CD8-positive, alpha-beta memory T cell (primary cell): ENCODE data around the gene MYL10. TPM values are rescaled to one million over a fixed set of nuclear protein-coding genes. Genes with fewer than 3 reads are reported as not detected.

Source experiments
- CTCF ChIA-PET: fragments of 350-600 bp; sonication (Branson Sonifier 250); formaldehyde crosslinking; loops from one replicate; lab custom pipeline; 2021; ENCODE audit warnings: antibody characterized with exemption; lab: Charles Lee
- POLR2A ChIA-PET: fragments of 350-600 bp; sonication (Branson Sonifier 250); formaldehyde crosslinking; loops from one replicate; lab custom pipeline; 2021; ENCODE audit warnings: antibody characterized with exemption; lab: Charles Lee
- DNase-seq, 5 donors: peaks; one replicate each; pipeline versions ENCODE4 v3.0.0 to v3.0.0-alpha.2; 2020 to 2022; ENCODE audit warnings: mixed read lengths in 1 of 5
- H3K27ac ChIP-seq: one replicate; pipeline ENCODE4 v1.7.0; 2013; ENCODE audit warnings: low read depth, mild to moderate bottlenecking, low read length, moderate library complexity
- H3K27me3 ChIP-seq: 2 replicates; pipeline ENCODE4 v1.7.0; 2013; ENCODE audit warnings: low read length, mild to moderate bottlenecking; ENCODE audit not compliant: insufficient read depth, poor library complexity, severe bottlenecking
- H3K36me3 ChIP-seq: 2 replicates; pipeline ENCODE4 v1.7.0; 2013; ENCODE audit warnings: mild to moderate bottlenecking, low read length, moderate library complexity; ENCODE audit not compliant: insufficient read depth
- H3K4me1 ChIP-seq: 2 replicates; pipeline ENCODE4 v1.7.0; 2013; ENCODE audit warnings: mild to moderate bottlenecking, low read length, moderate library complexity; ENCODE audit not compliant: insufficient read depth
- H3K4me3 ChIP-seq: 2 replicates; pipeline ENCODE4 v1.7.0; 2013; ENCODE audit warnings: mild to moderate bottlenecking, low read length
- H3K9me3 ChIP-seq: 2 replicates; pipeline ENCODE4 v1.7.0; 2013; ENCODE audit warnings: mild to moderate bottlenecking, low read length
- H3K27ac Mint-ChIP-seq, 8 donors: one replicate each; pipeline ENCODE4 v1.8.0; 2020 to 2021; ENCODE audit warnings: mixed read lengths in 8 of 8, mild to moderate bottlenecking in 6 of 8, inconsistent platforms in 3 of 8, moderate library complexity in 3 of 8
- H3K27me3 Mint-ChIP-seq, 2 donors: one replicate each; pipeline ENCODE4 v1.8.0; 2020 to 2021; ENCODE audit warnings: mixed read lengths in 2 of 2, mild to moderate bottlenecking in 1 of 2, moderate library complexity in 1 of 2
- H3K36me3 Mint-ChIP-seq, 3 donors: one replicate each; pipeline ENCODE4 v1.8.0; 2020 to 2021; ENCODE audit warnings: mixed read lengths in 3 of 3, inconsistent platforms in 1 of 3, mild to moderate bottlenecking in 1 of 3
- H3K4me1 Mint-ChIP-seq, 3 donors: one replicate each; pipeline ENCODE4 v1.8.0; 2020 to 2021; ENCODE audit warnings: mixed read lengths in 3 of 3, inconsistent platforms in 1 of 3, mild to moderate bottlenecking in 1 of 3
- H3K4me3 Mint-ChIP-seq, 7 donors: one replicate each; pipeline ENCODE4 v1.8.0; 2020 to 2021; ENCODE audit warnings: mixed read lengths in 7 of 7, mild to moderate bottlenecking in 6 of 7, moderate library complexity in 4 of 7, inconsistent platforms in 2 of 7
- H3K9me3 Mint-ChIP-seq, 5 donors: one replicate each; pipeline ENCODE4 v1.8.0; 2020 to 2022; ENCODE audit warnings: mixed read lengths in 5 of 5, mild to moderate bottlenecking in 3 of 5, moderate library complexity in 2 of 5, inconsistent platforms in 1 of 5
- polyA plus RNA-seq: library from polyadenylated mRNA; unstranded; fragments of 300-500 nt; fragmentation: Illumina TruSeq; gene quantifications from one replicate; pipeline ENCODE4 v1.2.3, GENCODE V29; 2021
- total RNA-seq, 2 experiments: library from RNA; stranded (reverse); gene quantifications; one replicate each; pipeline ENCODE4 v1.2.3, GENCODE V29; 2021

Gene MYL10
- total and polyA plus RNA-seq, 3 experiments from 2014 or later: not detected

DNA sequence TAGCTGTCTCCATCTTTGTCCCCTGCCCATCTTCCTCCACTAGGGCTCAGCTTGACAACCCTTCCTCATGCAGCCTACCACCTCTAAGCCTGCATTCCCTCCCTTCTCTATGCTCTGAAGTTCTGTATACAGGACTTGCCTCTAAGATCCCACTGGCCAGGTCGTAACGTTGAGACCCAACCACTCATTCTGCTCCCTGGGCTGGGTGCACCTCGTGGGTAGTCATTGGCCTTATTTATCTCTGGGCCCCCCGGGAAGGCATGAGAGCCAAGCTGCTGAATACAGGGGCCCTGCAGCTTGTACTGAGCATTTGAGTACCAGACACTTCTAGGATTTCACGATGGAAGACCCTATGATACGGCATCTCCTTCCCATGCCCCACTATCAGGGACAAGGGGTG, 31.2 kb downstream of the MYL10 start:
- H3K27me3 ChIP-seq: no peaks in the 10 kb centered on the region
- no peaks in the 10 kb centered on the region for H3K9me3 ChIP-seq
- no peaks in the 10 kb centered on the region for H3K4me1 ChIP-seq
- ChIA-PET CTCF (no interaction called here), POLR2A (no interaction called here)
- Mint-ChIP-seq H3K4me1 (no peaks in the 10 kb centered on the region), H3K36me3 (no peaks in the 10 kb centered on the region), H3K4me3 (no peak overlapping the region), H3K27ac (no peak overlapping the region), H3K27me3 (peaks cover 0 to 3% of the 10 kb centered on the region in 2 donors), H3K9me3 (no peaks in the 10 kb centered on the region)
- no peak overlapping the region for H3K27ac ChIP-seq
- DNase-seq: no peak
- no peak overlapping the region for H3K4me3 ChIP-seq
- no peaks in the 10 kb centered on the region for H3K36me3 ChIP-seq

DNA sequence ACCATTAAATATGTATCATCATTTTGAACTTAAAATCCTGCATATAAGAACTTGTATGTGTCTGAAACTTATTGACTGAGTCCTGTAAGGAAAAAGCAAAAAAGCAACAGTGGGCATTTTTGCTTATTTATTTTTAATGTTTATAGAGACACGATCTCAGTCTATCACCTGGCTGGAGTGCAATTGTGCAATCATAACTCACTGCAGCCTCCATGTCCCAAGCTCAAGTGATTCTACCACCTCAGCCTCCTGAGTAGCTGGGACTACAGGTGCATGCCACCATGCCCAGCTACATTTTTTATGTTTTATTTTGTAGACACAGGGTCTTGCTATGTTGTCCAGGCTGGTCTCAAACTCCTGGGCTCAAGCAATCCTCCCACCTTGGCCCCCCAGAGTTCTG, 32.2 kb downstream of the MYL10 start:
- Histone ChIP-seq H3K4me3 (no peak overlapping the region), H3K27ac (no peak overlapping the region), H3K4me1 (no peaks in the 10 kb centered on the region), H3K27me3 (no peaks in the 10 kb centered on the region), H3K36me3 (no peaks in the 10 kb centered on the region), H3K9me3 (no peaks in the 10 kb centered on the region)
- Mint-ChIP-seq H3K4me1 (no peaks in the 10 kb centered on the region), H3K4me3 (no peak overlapping the region), H3K27me3 (peaks cover 0 to 3% of the 10 kb centered on the region in 2 donors), H3K36me3 (no peaks in the 10 kb centered on the region), H3K9me3 (no peaks in the 10 kb centered on the region), H3K27ac (no peak overlapping the region)
- CTCF ChIA-PET: no interaction called here
- POLR2A ChIA-PET: no interaction called here
- no peak for DNase-seq

DNA sequence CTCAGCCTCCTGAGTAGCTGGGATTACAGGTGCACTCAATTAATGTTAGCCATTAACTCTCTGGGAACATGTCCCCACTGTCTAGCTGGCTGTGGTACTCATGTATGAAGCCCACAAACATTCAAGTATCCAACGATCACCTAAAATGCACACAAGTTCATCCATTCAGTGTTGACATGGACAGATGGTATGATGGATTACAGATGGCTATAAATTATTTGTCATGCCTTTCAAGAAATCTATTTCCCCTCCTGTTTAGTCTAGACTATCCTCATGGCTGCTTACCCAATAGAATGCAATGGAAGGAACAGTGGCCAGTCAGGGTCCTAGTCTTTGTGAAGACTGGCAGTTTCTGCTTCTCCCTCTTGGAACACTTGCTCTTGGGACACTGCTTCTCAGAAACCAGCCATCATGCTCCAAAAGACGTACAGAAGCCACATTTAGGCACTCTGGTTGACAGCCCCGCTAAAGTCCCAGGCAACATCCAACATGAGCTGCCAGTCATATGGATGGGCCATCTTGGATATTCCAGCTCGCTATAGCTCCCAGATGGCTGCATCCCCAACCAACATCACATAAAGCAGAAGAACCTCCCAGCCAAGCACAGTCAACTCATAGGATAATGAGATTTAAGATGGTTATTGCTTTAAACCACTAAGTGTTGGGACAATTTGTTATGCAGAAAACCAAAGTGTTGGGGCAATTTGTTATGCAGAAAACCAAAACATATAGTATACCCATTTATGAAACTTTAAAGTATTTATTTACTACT, 33.1 kb downstream of the MYL10 start:
- ChIA-PET CTCF (no interaction called here), POLR2A (no interaction called here)
- Mint-ChIP-seq H3K27me3 (peaks cover 0 to 5% of the 10 kb centered on the region in 2 donors), H3K4me1 (no peaks in the 10 kb centered on the region), H3K27ac (no peak overlapping the region), H3K9me3 (no peaks in the 10 kb centered on the region), H3K36me3 (no peaks in the 10 kb centered on the region), H3K4me3 (no peak overlapping the region)
- no peaks in the 10 kb centered on the region for H3K4me1 ChIP-seq
- no peaks in the 10 kb centered on the region for H3K9me3 ChIP-seq
- no peaks in the 10 kb centered on the region for H3K36me3 ChIP-seq
- no peak for DNase-seq
- H3K27ac ChIP-seq: no peak overlapping the region
- no peaks in the 10 kb centered on the region for H3K27me3 ChIP-seq
- H3K4me3 ChIP-seq: no peak overlapping the region

DNA sequence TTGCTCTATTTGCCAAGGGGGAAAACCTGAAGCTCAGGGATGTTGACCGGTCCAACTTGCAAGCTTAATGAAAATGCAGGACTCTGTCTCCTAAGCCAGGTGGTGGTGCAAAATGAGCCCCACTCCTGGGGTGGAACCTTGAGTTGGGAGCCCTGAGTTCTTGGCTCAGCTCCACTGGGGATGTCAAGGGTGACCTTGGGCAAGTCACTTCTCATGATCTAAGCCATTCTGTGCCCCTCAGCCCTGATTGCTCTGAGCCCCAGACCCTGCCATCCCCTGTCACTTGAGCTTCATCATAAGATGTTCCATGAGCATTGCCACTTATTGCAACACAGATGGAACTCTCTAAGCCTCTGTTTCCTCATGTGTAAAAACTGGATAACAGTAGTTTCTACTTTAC, 33.9 kb downstream of the MYL10 start:
- Mint-ChIP-seq H3K4me3 (no peak overlapping the region), H3K4me1 (no peaks in the 10 kb centered on the region), H3K9me3 (no peaks in the 10 kb centered on the region), H3K36me3 (no peaks in the 10 kb centered on the region), H3K27me3 (peaks cover 0 to 5% of the 10 kb centered on the region in 2 donors), H3K27ac (no peak overlapping the region)
- Histone ChIP-seq H3K27ac (no peak overlapping the region), H3K9me3 (no peaks in the 10 kb centered on the region), H3K36me3 (no peaks in the 10 kb centered on the region), H3K4me3 (no peak overlapping the region), H3K27me3 (no peaks in the 10 kb centered on the region), H3K4me1 (no peaks in the 10 kb centered on the region)
- POLR2A ChIA-PET: no interaction called here
- CTCF ChIA-PET: no interaction called here
- DNase-seq: no peak

DNA sequence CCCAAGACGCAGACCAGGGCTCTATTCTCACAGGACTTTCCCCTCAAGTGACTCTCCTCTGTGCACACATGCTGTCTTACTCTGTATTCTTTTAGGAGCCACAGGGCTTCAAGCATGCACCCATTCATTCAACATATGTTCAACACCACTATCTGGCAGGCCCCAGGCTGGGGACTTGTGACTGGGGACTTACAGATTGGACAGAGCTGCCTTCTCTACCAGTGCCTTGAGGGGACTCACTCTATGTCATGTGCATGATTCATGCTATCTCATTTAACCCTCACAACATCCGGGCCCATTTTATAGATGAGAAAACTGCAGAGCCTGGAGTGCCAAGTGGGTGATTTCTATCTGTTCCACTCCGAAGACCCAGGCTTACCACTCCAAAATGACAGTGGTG, 34.3 kb downstream of the MYL10 start:
- Mint-ChIP-seq H3K4me1 (no peaks in the 10 kb centered on the region), H3K9me3 (no peaks in the 10 kb centered on the region), H3K27ac (no peak overlapping the region), H3K27me3 (peaks cover 0 to 5% of the 10 kb centered on the region in 2 donors), H3K36me3 (no peaks in the 10 kb centered on the region), H3K4me3 (no peak overlapping the region)
- ChIA-PET POLR2A (no interaction called here), CTCF (interaction anchor here (1.5 kb wide), 1 partner anchor 8 kb away, joined by 3 read pairs; no protein-coding TSS in a partner anchor)
- no peaks in the 10 kb centered on the region for H3K9me3 ChIP-seq
- H3K27me3 ChIP-seq: no peaks in the 10 kb centered on the region
- no peak for DNase-seq
- H3K4me3 ChIP-seq: no peak overlapping the region
- H3K36me3 ChIP-seq: no peaks in the 10 kb centered on the region
- no peak overlapping the region for H3K27ac ChIP-seq
- H3K4me1 ChIP-seq: no peaks in the 10 kb centered on the region

DNA sequence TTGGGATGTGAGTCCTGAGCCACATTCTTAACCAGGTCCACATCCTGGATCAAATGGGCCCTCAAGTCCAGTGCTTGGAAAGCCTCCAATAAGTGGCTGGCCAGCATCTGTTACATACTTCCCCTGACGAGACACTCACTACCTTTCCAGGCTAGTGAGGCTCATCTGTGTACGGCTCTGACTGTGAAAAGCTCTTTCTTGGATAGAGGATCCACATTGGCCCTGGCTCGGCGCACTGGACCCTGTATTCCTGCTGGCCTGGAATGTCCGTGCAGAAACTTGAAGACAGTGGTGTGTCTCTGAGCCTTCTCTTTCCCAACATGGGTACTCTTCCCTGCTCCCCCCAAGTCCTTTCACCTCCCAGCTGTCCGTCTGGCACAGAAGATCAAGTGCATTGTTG, 35.5 kb downstream of the MYL10 start:
- no peak for DNase-seq
- H3K27ac ChIP-seq: no peak overlapping the region
- Mint-ChIP-seq H3K27me3 (peaks cover 0 to 5% of the 10 kb centered on the region in 2 donors), H3K9me3 (no peaks in the 10 kb centered on the region), H3K27ac (no peak overlapping the region), H3K4me1 (no peaks in the 10 kb centered on the region), H3K36me3 (no peaks in the 10 kb centered on the region), H3K4me3 (no peak overlapping the region)
- no peaks in the 10 kb centered on the region for H3K36me3 ChIP-seq
- H3K4me1 ChIP-seq: no peaks in the 10 kb centered on the region
- H3K9me3 ChIP-seq: no peaks in the 10 kb centered on the region
- no peak overlapping the region for H3K4me3 ChIP-seq
- H3K27me3 ChIP-seq: no peaks in the 10 kb centered on the region
- CTCF ChIA-PET: interaction anchor here (1.5 to 2.8 kb wide), 2 partner anchors 9 to 50 kb away, joined by 3 to 6 read pairs; no protein-coding TSS in a partner anchor
- POLR2A ChIA-PET: no interaction called here

DNA sequence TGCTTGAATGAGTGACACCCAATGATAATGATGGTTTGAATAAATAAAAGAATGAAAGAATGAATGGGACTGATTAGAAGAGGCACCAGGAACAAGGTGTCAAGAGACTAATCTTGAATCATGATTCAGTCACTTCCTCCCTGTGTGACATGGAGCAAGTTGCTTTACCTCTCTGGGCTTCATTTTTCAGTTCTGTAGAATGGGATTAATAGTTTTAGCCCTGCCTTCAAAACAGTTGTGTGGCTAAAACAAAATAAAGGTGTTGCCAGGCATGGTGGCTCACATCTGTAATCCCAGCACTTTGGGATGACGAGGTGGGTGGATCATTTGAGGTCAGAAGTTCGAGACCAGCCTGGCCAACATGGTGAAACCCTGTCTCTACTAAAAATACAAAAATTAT, 37.6 kb downstream of the MYL10 start:
- Histone ChIP-seq H3K4me3 (no peak overlapping the region), H3K4me1 (no peaks in the 10 kb centered on the region), H3K9me3 (no peaks in the 10 kb centered on the region), H3K27ac (no peak overlapping the region), H3K27me3 (no peaks in the 10 kb centered on the region), H3K36me3 (no peaks in the 10 kb centered on the region)
- H3K36me3 Mint-ChIP-seq: no peaks in the 10 kb centered on the region
- no peaks in the 10 kb centered on the region for H3K9me3 Mint-ChIP-seq
- no peaks in the 10 kb centered on the region for H3K4me1 Mint-ChIP-seq
- ChIA-PET CTCF (interaction anchor here (2.8 kb wide), 1 partner anchor 48 kb away, joined by 6 read pairs; no protein-coding TSS in a partner anchor), POLR2A (no interaction called here)
- H3K4me3 Mint-ChIP-seq: no peak overlapping the region
- peaks cover 0 to 5% of the 10 kb centered on the region in 2 donors for H3K27me3 Mint-ChIP-seq
- H3K27ac Mint-ChIP-seq: no peak overlapping the region
- no peak for DNase-seq

DNA sequence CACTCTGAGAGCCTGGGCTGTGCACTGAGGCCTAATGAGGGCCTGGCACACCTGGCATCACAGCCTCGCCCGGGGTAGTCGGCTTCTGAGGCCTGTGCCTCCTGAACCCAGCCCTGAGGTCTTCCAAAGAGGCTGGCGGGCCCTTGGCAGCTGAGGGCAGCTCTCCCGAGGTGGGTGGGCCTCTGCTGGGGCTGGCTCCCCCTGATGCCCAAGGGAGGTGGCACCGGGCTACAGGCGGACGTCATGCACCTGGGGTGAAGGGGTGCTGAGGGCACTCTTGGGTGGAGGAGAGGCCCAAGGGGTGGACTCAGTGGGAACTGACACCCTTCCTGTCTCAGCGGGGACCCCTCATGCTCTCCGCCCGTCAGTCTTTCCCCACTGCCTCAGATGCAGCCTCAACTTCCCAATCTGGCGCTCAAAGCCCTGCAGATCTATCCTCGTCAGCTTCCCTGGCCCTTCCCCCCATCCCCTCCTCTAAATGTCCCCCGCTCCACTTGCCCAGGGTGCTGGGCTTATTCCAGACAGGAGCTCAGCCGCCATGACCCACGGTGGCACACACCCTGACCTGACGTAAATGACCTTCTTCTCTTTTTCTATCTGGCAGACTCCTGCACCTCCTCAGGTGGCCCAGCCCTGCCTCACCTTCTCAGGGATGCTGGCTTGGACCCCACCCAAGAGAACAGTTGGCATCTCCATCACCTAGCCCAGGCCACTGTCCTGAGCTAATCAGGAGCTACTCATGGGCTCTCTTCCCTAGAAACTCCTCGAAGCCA, 38.2 kb downstream of the MYL10 start:
- peaks cover 0 to 5% of the 10 kb centered on the region in 2 donors for H3K27me3 Mint-ChIP-seq
- H3K36me3 Mint-ChIP-seq: no peaks in the 10 kb centered on the region
- POLR2A ChIA-PET: no interaction called here
- no peaks in the 10 kb centered on the region for H3K4me1 Mint-ChIP-seq
- no peak overlapping the region for H3K27ac Mint-ChIP-seq
- DNase-seq: no peak
- no peaks in the 10 kb centered on the region for H3K27me3 ChIP-seq
- H3K4me1 ChIP-seq: no peaks in the 10 kb centered on the region
- no peaks in the 10 kb centered on the region for H3K9me3 Mint-ChIP-seq
- CTCF ChIA-PET: interaction anchor here (0.7 kb wide), 1 partner anchor 31 kb away, joined by 3 read pairs; no protein-coding TSS in a partner anchor
- H3K36me3 ChIP-seq: no peaks in the 10 kb centered on the region
- no peak overlapping the region for H3K4me3 Mint-ChIP-seq
- H3K27ac ChIP-seq: no peak overlapping the region
- H3K4me3 ChIP-seq: no peak overlapping the region
- H3K9me3 ChIP-seq: no peaks in the 10 kb centered on the region
